Activated CD8-positive, alpha-beta memory T cell treated with anti-CD3 and anti-CD28 coated beads for 36 hours (primary cell): ENCODE measurements around the gene CCDC116. TPM values are rescaled to one million over a fixed set of nuclear protein-coding genes. Genes with fewer than 3 reads are reported as not detected.
"Not testable (repeated sequence)": the region's sequence is repeated elsewhere in the genome, so short reads cannot be mapped to it uniquely, and the experiment has no call there.

Source experiments
- CTCF ChIA-PET: fragments of 350-600 bp; sonication (Branson Sonifier 250); formaldehyde crosslinking; loops from one replicate; lab custom pipeline; 2021; ENCODE audit warnings: antibody characterized with exemption; lab: Charles Lee
- POLR2A ChIA-PET: fragments of 350-600 bp; sonication (Branson Sonifier 250); formaldehyde crosslinking; loops from one replicate; lab custom pipeline; 2021; ENCODE audit warnings: antibody characterized with exemption; lab: Charles Lee
- total RNA-seq, 2 experiments: library from RNA; stranded (reverse); gene quantifications; one replicate each; pipeline ENCODE4 v1.2.3, GENCODE V29; 2021

CCDC116 gene
- total RNA-seq, 2 experiments from 2014 or later: 0.21 to 0.25 TPM

DNA sequence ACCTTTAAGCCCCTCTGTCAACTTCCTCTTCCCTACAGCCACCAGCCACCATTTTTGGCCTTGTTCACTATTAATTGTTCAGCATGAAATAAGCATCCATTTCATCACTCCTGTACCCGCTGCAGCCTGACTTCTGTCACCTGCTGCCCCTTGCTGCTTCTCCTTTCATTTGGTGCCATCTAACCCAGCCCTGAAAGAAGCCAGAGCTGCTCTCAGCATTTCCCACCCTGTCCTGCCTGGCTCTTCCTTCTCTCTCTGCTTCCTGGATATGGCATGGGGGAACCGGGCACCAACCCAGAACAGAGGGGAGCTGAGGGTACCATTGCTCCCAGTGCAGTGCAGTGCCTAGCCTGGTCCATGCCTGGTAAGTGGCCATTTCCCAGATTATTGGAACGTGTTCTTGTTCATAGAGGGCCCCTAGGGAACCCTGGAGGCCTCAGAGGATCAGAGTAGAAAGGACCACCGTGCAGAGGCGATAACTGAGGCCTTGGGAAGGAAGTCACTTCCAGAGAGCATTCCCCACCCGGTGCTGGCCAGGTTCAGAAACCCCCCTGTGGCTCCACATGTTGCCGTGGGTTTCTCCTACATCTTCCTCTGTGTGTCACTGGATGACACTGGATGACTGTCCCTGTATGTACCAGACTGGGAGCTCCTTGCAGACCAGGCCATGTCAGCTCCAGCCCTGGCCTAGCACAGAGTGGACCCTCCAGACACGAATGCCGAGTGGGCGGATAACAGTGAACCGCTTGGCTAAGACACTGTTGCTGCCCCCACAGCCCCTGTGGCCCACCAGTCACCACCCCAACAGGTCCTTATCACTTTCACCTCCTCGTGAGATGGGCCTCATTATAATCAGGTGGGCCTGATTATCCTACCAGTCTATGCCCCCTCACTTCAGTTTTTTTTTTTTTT lies 7.4 kb upstream of the CCDC116 start:
- ChIA-PET POLR2A (no interaction called here), CTCF (interaction anchor here (1.3 to 1.8 kb wide), 3 partner anchors 17 to 59 kb away, joined by 4 to 7 read pairs (median 6); partner anchors contain the start of gene SDF2L1)

DNA sequence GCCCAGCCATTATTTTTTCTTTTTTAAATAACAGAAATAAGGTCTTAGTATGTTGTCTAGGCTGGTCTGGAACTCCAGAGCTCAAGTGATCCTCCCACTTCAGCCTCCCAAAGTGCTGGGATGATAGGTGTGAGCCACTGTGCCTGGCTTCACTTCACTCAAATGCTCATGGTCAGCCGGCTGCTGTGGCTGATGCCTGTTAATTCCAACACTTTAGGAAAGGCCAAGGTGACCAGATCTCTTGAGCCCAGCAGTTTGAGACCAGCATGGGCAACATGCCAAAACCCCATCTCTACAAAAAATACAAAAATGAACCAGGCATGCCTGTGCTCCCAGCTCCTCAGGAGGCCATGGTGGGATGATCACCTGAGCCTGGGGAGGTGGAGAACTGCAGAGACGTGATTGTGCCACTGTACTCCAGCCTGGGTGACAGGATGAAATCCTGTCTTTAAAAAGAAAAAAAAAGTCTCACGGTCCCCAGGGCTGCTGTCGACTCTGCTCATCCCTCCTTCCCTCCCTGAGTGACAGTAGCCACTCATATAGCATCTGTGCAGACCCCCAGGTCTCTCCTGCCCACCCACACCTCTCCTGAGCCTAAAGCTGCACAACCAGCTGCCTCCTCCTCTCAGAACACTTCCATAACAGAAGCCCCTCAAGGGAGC lies 6.4 kb upstream of the CCDC116 start:
- CTCF ChIA-PET: interaction anchor here (1.5 to 1.8 kb wide), 2 partner anchors 16 to 48 kb away, joined by 3 to 6 read pairs; partner anchors contain the start of gene SDF2L1

DNA sequence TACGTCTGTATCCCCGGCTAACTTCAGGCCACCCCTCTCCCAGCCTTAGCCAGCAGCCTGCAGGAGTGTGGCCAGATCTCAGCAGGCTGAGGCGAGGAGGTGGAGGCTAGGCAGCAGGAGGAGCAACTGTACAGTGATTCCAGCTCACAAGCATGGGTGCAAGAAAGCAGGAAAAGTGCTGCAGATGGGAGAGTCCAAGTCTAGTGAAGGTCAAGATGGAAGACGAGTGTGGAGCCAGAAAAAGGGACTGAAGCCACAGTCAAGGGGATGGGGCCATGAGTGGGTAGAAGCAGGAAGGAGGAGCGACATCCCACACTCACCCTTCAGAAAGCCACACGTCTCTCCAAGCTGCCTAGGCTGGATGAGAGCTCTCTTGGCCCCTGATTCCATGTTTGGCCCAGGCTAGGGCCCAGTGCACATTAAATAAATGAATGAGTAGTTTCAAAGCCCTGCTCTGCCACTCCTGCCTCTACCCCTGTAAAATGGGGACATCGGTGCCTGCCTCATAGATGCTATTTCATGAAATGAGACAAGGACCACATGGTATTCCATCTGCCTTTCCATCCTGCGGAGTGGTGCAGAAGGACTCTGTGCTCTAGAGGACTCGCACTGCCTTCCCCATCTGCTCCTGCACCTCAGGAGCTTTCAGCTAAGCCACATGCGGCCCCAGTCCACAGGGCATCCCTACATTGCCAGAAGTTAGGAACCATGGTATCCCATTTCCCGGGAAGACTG lies 5.7 kb upstream of the CCDC116 start:
- ChIA-PET CTCF (interaction anchor here (1.3 to 1.8 kb wide), 3 partner anchors 16 to 49 kb away, joined by 3 to 6 read pairs (median 3); partner anchors contain the start of gene SDF2L1), POLR2A (interaction anchor here (7.1 kb wide), 1 partner anchor 16 kb away, joined by 84 read pairs; the partner anchor contains the start of gene SDF2L1)

More for the DNA sequence above, 6.4 kb upstream of the CCDC116 start:
- POLR2A ChIA-PET: no interaction called here

GRCh38 chr22:21628386-21629254 lies 3.9 kb upstream of the CCDC116 start:
- CTCF ChIA-PET: interaction anchor here (0.7 to 4.1 kb wide), 12 partner anchors 14 to 63 kb away, joined by 3 to 61 read pairs (median 6); partner anchors contain the start of gene SDF2L1
- POLR2A ChIA-PET: interaction anchor here (0.6 to 7.1 kb wide), 6 partner anchors 14 to 59 kb away, joined by 3 to 84 read pairs (median 5); partner anchors contain the start of gene SDF2L1

DNA sequence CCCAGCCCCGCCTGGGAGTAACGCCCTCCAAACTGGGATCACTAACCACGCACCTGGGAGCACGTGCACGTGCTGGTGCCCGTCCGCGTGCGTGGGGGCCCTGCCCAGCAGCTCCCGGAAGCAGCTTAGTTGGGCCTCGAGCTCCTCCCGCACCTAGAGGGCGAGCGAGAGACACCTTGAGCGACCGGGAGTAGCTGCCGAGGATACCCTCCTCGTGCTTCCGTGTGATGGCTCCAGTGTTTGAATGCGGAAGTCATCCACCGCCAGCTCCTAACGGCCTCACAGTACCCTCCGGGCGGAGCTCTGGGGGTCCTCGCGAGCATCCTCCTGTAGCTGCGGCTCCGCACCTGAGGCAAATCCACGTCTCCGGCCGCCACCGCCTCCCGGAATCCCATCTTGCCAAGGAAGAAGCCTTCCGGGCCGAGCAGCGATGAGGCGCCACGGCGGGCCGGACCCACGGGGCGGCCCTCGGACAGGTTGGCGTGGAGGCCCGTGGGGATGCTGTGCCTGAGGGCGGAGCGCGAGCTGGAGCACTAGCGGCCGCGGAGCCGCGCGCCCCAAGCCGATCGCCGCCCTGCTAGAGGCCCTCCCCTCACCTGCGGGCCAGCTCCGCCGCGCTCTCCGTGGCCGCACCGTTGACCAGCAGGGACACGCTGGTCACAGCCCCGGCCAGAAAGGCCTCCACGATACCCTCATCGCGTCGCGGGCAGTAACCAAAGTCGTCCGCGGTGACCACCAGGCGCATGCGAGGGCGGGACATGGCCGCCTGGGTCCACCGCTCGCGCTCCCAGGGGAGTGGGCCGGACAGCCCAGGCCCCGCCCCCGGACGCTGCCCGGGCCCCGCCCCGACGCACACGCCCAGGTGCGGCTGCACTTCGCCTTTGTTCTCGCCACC lies 3.1 kb upstream of the CCDC116 start, which contains the start of gene YDJC:
Gene YDJC (minus strand): TSS at position 768 of the 895 bp plus-strand sequence. CDS start 8 bp downstream, at position 760.
- ChIA-PET CTCF (interaction anchor here (0.6 to 4.1 kb wide), 12 partner anchors 12 to 64 kb away, joined by 3 to 61 read pairs (median 6); partner anchors contain the start of gene SDF2L1), POLR2A (interaction anchor here (0.8 to 7.1 kb wide), 4 partner anchors 13 to 60 kb away, joined by 4 to 84 read pairs (median 6); partner anchors contain the start of gene SDF2L1)

GRCh38 chr22:21631025-21631424 lies 1.5 kb upstream of the CCDC116 start:
- ChIA-PET POLR2A (interaction anchor here (1.3 to 7.1 kb wide), 2 partner anchors 12 to 62 kb away, joined by 7 to 84 read pairs; partner anchors contain the start of gene SDF2L1), CTCF (interaction anchor here (0.6 to 4.1 kb wide), 6 partner anchors 11 to 27 kb away, joined by 3 to 61 read pairs (median 3); partner anchors contain the start of gene SDF2L1)

DNA sequence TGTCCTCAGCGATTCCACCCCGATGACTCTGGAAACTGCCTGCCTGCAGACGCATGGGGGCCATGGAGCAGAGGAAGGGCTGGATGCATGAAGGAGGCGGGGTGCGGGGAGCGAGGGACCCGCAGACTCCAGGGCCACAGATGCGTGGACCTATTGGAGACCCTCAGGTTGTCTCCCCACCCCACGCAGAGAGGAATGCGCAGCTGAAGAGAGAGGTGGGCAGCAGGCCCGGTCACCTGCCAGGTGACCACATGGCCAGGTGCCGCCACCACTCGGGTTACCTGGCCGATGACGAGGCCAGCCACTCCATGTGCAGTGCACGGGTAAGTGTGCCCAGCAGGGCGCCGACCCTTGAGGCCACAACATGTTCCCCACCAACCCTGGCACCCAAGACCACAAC lies 371 bp downstream of the CCDC116 start:
- CTCF ChIA-PET: interaction anchor here (0.8 to 1.3 kb wide), 4 partner anchors 10 to 16 kb away, joined by 3 to 7 read pairs (median 4); partner anchors contain the start of gene SDF2L1
- POLR2A ChIA-PET: interaction anchor here (7.1 kb wide), 1 partner anchor 10 kb away, joined by 84 read pairs; the partner anchor contains the start of gene SDF2L1

GRCh38 chr22:21633481-21633880 lies 921 bp downstream of the CCDC116 start:
- ChIA-PET CTCF (interaction anchor here (0.9 kb wide), 1 partner anchor 10 kb away, joined by 3 read pairs; no protein-coding TSS in a partner anchor), POLR2A (interaction anchor here (7.1 kb wide), 1 partner anchor 9 kb away, joined by 84 read pairs; the partner anchor contains the start of gene SDF2L1)

- ChIA-PET POLR2A (interaction anchor here (0.5 to 7.1 kb wide), 2 partner anchors 8 to 32 kb away, joined by 8 to 84 read pairs; partner anchors contain the start of gene SDF2L1), CTCF (interaction anchor here (0.9 kb wide), 1 partner anchor 9 kb away, joined by 3 read pairs; no protein-coding TSS in a partner anchor)
Measured at GRCh38 chr22:21634081-21634480, 1.5 kb downstream of the CCDC116 start.

DNA sequence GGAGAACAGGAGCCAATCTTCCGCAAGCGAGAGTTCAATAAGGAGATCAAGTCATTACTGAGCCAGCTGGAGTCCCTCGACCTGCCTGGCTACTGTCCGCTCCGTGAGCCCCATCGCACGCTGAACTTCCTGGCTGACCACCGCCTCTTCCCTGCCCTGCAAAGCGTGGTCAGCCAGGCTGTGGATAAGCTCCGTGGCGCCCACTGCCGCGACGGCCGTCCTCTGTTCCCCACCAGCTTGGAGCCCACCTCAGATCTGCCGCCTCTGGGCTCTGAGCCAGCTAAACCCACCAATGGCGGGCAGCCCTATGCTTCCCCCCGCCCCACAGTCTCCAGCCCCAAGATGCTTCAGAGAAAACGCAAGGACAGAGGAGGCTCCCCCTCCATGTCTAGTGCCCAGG lies 2.3 kb downstream of the CCDC116 start:
- ChIA-PET POLR2A (interaction anchor here (0.6 kb wide), 1 partner anchor 231 kb away, joined by 4 read pairs; no protein-coding TSS in a partner anchor), CTCF (no interaction called here)

DNA sequence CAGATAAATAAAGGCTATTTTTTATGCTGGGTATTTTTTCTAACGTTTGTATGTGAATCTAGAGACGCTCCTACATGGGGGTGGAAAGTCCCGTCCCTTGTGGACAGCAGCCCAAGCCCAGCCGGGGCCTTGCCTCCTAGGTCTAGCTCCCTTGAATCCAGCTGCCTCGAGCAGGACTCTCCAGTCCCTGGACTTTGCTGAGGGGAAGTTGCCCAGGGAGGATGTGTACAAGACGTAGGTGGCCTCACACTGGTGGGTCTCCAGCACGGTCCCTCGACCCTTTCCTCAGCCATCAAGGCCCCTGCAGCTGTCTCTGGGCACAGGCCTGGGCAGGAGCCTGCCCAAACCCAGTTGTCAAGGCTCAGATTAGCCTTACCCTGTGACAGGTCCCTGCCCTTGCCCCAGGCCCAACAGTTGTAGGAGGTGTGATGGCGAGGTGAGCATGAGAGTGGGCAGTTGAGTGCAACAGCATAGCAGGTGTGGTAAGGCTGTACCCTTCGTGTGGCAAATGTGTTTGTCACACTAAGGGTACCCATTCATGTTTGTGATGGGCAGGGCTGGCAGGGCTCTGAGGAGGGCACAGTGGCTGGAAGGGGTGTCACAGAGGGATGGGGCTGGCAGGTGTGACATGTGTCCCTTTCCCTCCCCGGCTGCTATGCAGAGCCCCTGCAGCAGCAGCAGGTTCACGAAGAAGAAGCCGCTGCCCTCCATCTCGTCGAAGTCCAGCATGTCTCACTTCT lies 3.4 kb downstream of the CCDC116 start:
- CTCF ChIA-PET: interaction anchor here (1.0 to 1.5 kb wide), 3 partner anchors 10 to 28 kb away, joined by 3 to 5 read pairs (median 5); no protein-coding TSS in a partner anchor
- POLR2A ChIA-PET: no interaction called here

GRCh38 chr22:21636629-21637218 lies 4.2 kb downstream of the CCDC116 start:
- CTCF ChIA-PET: interaction anchor here (1.3 to 1.5 kb wide), 2 partner anchors 9 to 11 kb away, joined by 5 read pairs; no protein-coding TSS in a partner anchor
- POLR2A ChIA-PET: no interaction called here

- CTCF ChIA-PET, POLR2A ChIA-PET: not testable (repeated sequence)
Measured at GRCh38 chr22:21637450-21637849, 4.9 kb downstream of the CCDC116 start.

GRCh38 chr22:21639359-21639758 lies 6.8 kb downstream of the CCDC116 start:
- POLR2A ChIA-PET: no interaction called here
- CTCF ChIA-PET: no interaction called here
